Omental fat pad (tissue), 4 donors: Measurements from ENCODE around the gene NUP153. TPM values are rescaled to one million over a fixed set of nuclear protein-coding genes. Genes with fewer than 3 reads are reported as not detected.

Experiments used
- ATAC-seq: fragments of 150-250 bp; one replicate; pipeline ENCODE4 v1.9.1; 2016; ENCODE audit warnings: mild to moderate bottlenecking, moderate library complexity; ENCODE audit not compliant: low FRiP score
- DNase-seq: peaks from one replicate; pipeline ENCODE4 v3.0.0-alpha.2; 2019; ENCODE audit warnings: low spot score
- CTCF ChIP-seq, 3 donors: fragments of 450-650 bp; IDR thresholded peaks; one replicate each; pipeline ENCODE4 v1.5.1; 2016 to 2017; ENCODE audit warnings: antibody characterized with exemption in 3 of 3, mild to moderate bottlenecking in 3 of 3, moderate library complexity in 2 of 3
- total RNA-seq, 4 donors: library from RNA; depleted of rRNA; stranded (reverse); fragments of >200 nt; gene quantifications; one replicate each; pipeline ENCODE4 v1.1.0, GENCODE V29; 2016

The NUP153 gene
- total RNA-seq, 4 donors from 2014 or later, result 32.7 to 80.6 (median 44.0) TPM

- DNase-seq (no peak), ATAC-seq (no peak)
- TF ChIP-seq CTCF (IDR thresholded peaks at IDR 0.05), result no peak
Measured at GRCh38 chr6:17610835-17611234, 95.9 kb downstream of the NUP153 start.

GRCh38 chr6:17606606-17607005 lies 100.1 kb downstream of the NUP153 start:
- DNase-seq (no peak), ATAC-seq (no peak)
- no peak for TF ChIP-seq CTCF (IDR thresholded peaks at IDR 0.05)

GRCh38 chr6:17602888-17603287 lies 103.8 kb downstream of the NUP153 start:
- TF ChIP-seq CTCF (IDR thresholded peaks at IDR 0.05), result no peak
- ATAC-seq (no peak), DNase-seq (no peak)

GRCh38 chr6:17601386-17601703 lies 105.4 kb downstream of the NUP153 start:
- no peak for TF ChIP-seq CTCF (IDR thresholded peaks at IDR 0.05)
- DNase-seq, result no peak
- ATAC-seq, result no peak

- DNase-seq, result no peak
- peak; percentile 73 for ATAC-seq
- no peak for TF ChIP-seq CTCF (IDR thresholded peaks at IDR 0.05)
Measured at GRCh38 chr6:17600527-17601385, 106.0 kb downstream of the NUP153 start.

- DNase-seq (peak; percentile 88), ATAC-seq (peak; percentile 97)
- no peak for TF ChIP-seq CTCF (IDR thresholded peaks at IDR 0.05)
Measured at GRCh38 chr6:17599877-17600526, 106.7 kb downstream of the NUP153 start, which contains the start of gene FAM8A1. FAM8A1 (plus strand) TSS chr6:17600302; CDS start chr6:17600410, 108 bp downstream.
